GM18505 (cell line): Measurements from ENCODE around the gene EIF2B5.
A peak's percentile ranks its signal among the peaks of the same experiment; 100 is the strongest.

ENCODE experiments used
- ATAC-seq: cut with Tn5 transposase; IDR thresholded peaks from one replicate; pipeline ENCODE4 v1.9.1; 2021; ENCODE audit not compliant: unreplicated experiment
- POLR2A ChIP-seq: IDR thresholded peaks from 4 replicates; pipeline ENCODE4 v1.6.1; 2011; ENCODE audit warnings: borderline replicate concordance; ENCODE audit not compliant: insufficient read depth, insufficient read length; ENCODE audit errors: extremely low read depth

The EIF2B5 gene

DNA sequence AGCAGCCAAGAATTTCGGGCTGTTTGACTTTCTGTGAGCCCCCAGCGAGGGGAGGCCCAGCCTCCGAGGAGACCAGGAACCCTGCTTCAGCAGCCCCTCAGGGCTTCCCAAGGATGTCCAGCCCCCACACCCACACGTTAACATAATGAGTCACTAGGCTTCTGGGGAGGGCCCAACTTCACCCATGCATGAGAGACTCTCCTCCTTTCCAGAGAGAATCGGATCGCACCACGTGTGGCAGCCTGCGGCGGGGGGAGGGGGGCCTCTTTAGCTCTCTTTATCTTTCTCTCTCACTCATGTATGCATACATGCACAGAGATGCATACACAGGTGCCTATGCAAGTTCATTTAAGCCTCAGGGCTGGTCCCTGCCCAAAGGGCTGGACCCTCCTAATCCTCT is 36.4 kb downstream of the EIF2B5 start:
- ATAC-seq = no peak
- no peak for TF ChIP-seq POLR2A

DNA sequence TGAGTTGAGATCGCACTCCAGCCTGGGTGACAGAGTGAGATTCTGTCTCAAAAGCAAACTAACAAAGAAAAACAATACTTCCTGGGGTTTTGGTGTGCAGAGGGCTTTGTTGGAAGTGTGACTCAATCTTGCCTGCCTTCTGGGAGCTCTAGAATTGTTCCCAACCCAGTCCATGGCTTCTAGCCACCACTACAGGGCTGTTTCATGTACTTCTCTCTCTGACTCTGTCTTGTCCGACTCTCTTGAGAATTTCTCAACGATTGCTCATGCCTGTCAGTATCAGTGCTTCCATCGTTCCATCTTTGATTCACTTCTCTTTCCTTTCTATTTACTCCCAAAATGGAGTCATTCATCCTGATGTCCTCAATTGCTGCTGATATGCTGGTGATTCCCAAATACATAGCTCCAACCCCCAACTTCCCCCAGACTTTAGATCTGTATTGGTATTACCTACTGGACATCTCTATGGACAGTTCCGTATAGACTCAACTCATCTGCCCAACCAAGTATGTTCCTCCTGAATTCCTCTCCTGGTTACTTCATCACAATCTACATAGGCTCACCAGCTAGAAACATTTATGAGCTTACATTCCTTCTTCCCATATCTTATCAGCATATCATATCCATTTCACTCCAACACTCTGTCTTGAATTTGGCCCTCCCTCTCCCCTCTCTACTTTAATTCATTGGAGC is 37.7 kb downstream of the EIF2B5 start:
- ATAC-seq = no peak
- TF ChIP-seq POLR2A = no peak

DNA sequence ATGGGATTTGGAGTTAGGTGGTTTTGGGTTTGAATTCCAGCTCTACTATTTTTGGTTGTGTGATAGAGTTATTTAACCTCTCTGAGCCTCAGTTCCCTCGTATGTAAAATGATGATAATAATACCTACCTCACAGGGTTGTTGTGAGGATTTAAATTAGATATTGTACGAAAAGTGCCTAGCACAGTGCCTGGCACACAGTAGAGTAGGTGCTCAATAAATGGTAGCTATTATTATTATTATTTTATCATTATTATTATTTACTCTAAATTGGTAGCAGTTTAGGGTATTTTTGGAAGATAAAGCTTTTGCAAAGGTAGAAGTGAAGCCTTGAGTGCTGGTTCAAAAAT is 38.2 kb downstream of the EIF2B5 start:
- TF ChIP-seq POLR2A = no peak
- no peak for ATAC-seq

DNA sequence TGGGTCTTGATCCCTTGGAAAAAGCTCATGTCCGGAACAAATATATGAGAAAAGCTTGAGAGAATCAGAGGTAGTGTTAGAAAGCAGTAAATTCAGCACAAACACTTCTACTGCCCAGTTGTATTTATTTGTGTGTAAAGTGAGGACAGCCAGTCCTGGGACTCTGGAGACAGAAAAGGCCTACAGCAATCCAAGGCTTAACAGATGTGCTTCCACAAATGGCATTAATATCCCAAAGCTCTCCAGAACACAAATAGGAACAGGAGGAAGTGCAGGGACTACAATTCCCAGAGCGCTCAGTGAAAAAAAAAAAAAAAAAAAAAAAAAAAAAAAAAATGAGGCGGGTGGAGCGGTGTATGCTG is 39.1 kb downstream of the EIF2B5 start:
- TF ChIP-seq POLR2A = no peak
- ATAC-seq = no peak

DNA sequence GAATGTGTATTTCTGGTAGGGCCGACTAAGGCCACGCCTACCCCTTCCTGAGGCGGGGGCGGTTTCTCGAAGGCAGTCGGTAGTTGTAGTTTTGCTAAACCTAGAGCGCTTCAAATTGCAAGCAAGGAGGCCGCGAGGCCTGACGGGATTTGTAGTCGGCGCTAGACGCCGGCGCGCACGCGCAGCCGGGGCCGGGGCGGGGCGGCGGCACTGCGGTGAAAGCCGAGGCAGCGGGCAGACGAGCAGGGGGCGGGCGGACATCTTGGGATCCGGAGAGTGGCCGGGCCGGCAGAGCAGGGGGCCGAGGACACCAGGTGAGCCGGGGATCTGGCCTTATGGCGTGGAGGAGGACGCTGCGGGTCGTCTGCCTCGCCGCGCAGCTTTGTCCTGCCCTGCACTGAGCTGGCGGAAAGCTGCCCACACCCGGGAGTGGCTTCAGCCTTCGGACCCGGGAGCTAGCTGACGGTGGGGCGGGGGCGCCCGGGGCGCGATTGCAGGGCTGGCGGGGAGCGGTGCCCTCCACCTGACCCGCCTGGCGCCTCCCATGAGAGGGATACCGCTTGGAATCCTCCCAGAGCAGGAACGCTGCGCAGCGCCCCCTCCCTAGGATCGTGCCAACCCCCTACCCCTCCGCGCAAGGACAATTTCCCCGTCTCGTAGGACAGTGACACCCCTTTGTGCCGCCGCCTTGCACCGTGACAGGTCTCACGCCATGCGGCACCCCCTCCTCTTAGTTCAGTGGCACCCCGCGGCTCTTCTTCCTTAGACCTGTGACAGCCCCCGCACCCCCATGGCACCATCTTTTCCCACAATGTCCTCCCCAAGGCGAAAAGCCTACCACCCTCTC is 39.7 kb downstream of the EIF2B5 start, which contains the start of gene AP2M1:
Gene AP2M1 (plus strand): TSS at position 210 of the 847 bp plus-strand sequence. CDS start 2,139 bp downstream, outside the sequence.
- TF ChIP-seq POLR2A = peak; percentile 84
- ATAC-seq = peak; percentile 89

DNA sequence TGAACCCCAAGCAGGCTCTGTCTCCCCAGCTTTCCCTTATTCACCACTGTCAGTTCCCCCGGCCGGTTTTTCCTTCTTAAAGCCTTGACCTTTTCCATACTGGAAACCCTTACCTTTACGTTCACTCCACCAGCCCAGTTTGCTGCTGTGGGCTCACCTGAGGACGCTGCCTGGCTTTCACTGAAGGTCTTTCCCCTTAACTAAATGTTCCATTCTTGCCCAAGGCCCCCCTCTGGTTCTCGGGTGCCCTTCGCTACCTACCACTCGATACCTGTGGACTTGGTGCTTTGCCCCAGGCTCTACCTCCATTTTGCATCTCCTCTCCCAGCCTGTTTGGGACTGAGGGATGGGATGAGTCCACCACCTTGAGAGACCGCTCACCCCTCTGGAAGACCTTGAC is 40.3 kb downstream of the EIF2B5 start:
- ATAC-seq = no peak
- no peak for TF ChIP-seq POLR2A

DNA sequence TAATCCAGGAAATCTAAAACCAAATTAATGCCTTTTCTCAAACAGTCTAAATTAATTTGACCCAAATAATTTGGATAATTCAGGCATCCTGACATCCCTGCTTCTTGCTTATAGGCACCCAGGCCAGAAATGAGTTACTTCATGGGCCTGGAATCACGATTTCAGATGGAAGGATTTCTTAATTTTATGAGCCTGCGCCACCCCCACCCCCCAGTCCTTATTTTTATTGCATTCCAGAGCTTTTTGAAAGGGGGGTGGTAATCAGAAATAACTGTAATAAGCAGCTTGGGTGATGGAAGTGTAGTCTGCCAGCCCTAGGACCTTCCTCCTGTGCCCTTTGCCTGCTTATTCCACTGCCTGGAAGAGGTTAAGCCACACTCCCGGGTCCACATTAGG is 40.8 kb downstream of the EIF2B5 start:
- ATAC-seq = no peak
- no peak for TF ChIP-seq POLR2A

DNA sequence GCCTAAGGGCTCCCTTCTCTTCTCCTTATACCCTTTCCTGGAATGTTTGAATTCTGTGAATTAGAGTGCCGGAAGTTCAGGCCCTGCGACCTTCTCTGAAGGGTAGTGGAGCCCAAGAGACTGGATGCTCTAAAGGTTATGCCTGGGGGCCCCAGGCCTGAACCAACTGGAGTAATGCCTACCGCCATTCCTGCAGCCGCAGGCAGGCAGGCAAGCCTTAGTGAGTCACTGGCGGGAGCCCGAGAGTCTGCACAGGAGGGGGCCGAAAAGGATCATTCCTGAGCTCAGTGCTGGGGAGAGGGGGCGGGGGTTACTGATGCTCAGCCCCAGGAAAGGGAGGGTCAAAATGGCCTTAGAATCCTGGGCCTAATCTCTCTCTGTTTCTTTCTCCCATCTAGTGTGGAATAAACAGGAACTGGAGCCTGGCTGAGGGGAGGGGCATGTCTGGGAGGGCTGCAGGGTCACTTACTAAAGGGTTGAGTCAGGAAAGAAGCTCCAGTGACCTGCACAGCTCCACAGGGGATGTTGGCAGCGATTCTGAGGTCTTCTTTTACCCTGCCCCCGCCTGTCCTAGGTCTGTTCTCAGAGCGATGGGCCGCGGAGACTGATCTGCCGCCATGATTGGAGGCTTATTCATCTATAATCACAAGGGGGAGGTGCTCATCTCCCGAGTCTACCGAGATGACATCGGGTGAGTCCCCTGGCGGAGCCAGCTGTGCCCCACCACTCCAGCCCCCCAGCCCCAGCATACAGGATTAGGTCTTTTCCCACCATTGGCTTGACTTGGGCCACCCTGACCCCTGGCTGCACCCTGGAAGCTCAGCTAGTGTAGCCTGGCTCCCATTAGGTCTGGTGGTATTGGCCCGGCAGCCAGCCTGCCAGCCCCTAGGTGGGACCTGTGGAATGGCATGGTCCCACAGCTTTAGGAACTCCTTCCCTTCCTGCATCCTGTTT is 41.5 kb downstream of the EIF2B5 start:
- ATAC-seq = no peak
- TF ChIP-seq POLR2A = no peak

DNA sequence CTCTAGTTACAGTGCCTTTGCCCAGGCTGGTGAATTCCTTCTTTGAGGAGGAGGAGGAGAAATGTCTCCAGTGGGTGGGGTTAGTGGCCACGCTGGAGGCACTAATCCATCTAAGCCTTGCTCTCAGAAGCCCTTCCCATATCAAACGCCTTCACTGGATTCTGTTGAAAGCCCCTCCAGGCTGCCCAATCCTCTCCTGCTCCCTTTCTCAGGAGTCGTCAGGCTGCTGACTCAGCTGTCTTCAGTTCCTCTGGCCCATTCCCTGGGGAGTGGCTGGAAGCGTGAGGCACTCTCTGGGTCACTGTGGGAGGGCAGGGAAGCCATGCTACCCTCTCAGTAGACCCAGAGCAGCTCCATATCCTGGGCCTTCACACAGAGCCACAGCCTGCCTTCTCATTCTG is 42.2 kb downstream of the EIF2B5 start:
- TF ChIP-seq POLR2A = no peak
- ATAC-seq = no peak

DNA sequence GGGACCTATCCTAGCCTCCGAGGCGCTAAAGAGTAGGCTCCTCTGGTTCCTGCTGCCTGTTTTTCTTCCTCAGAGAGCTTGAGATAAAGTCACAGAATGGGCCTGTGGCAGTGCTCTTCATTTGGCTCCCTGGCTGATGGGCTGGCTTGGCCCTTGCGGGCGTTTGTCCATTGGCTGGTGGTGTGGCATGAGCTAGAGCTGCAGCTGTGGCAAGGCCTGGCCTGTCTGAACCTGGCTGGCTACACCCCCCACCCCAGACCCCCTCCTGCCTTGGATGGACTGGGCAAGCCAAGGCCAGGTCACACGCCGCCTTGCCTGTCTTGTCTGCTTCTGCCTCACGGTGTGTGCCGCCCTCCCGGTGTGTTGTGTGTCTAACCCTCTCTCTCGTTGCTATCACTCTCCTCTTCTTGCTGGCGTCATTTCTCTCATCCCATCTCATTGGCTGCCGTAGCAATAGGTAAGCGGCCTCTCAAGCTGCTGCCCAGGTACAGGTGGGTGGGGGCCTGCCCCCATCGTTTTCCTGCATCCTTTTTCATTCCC is 42.7 kb downstream of the EIF2B5 start:
- no peak for TF ChIP-seq POLR2A

DNA sequence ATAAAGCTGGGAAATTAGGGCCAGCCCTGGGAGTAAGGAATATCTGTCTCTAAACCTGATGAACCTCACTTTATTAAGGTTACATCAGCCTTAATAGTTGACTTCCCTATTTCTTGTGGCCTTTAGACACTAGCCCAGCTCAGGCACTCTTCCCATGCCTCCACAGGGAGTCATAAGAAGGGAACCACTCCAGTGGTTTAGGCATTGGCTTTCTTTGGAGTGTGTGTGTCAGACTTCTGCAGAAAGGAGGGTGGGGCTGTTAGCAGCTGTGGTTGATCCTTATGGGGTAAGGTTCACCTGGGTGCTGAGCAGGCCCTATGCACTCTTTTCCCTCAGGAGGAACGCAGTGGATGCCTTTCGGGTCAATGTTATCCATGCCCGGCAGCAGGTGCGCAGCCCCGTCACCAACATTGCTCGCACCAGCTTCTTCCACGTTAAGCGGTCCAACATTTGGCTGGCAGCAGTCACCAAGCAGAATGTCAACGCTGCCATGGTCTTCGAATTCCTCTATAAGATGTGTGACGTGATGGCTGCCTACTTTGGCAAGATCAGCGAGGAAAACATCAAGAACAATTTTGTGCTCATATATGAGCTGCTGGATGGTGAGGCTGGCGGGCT is 43.5 kb downstream of the EIF2B5 start:
- no peak for TF ChIP-seq POLR2A
- no peak for ATAC-seq

More for the DNA sequence above, 42.7 kb downstream of the EIF2B5 start:
- ATAC-seq = no peak

DNA sequence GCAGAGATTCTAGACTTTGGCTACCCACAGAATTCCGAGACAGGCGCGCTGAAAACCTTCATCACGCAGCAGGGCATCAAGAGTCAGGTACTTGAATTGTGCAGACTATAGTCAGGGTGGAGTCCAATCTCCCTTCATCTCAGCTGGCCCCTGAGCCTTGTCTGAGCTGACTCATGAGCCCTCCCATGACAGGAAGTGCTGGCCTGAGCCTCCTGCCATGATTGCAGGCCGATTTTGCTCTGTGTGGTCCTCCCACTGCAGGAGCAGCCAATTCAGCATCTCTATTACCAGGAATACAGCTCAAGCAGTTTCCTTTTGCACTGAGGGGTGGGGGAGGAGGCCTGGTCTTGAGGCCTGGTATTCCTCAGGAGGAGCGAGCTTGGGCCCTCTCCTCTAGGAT is 45.0 kb downstream of the EIF2B5 start:
- no peak for ATAC-seq
- TF ChIP-seq POLR2A = no peak
